ENCODE measurements around the gene COL9A2.
A peak's percentile ranks its signal among the peaks of the same experiment; 100 is the strongest.

COL9A2 gene

DNA sequence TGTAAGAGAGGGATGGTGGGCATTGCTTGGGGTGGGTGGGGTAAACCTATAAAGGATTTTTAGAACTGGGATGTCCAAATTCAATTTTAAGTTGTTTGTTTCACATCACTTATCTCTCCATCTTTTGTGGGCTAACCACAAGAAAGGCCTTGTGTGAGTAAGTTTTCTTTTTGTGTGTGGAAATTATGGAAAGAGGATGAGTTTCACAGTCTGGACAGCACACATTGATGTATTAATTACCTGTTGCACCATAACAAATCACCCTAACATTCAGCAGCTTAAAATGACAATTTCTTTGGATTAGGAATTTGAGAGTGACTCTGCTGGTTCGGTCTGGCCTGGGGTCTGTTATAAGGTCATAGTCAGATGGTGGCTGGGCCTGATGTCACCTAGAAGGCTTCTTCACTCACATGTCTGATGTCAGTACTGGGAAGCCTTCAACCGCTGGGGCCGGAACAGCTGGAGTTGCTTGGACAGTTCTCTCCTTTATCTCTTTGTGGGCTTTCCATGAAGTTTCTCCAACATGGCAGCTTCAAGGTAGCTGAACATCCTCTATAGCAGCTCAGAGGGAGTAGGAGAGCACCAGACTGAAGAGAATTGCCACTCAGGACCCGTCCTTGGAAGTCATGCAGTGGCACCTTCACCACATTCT lies 2.0 kb upstream of the COL9A2 start:
- DNase-seq (ENCODE audit: extremely low read depth in 1 of 2, low read depth in 1 of 2): no peak

DNA sequence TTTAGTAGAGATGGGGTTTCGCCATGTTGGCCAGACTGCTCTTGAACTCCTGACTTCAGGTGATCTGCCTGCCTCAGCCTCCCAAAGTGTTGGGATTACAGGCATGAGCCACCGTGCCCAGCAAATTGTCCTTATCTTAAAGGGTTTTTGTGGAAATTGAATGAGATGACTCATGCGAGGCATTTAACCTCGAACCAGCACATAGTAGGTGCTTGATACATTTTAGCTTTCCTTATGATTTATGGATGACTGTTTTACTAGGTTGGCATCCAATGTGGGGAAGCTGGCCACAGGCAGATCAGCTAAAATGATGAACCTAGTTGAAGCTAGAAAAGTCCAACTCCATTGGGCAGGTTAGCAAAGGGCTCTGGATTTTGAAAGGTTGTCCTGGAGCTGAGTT lies 1.4 kb upstream of the COL9A2 start:
- no peak for DNase-seq (ENCODE audit: extremely low read depth in 1 of 2, low read depth in 1 of 2)

- DNase-seq (ENCODE audit: extremely low read depth in 1 of 2, low read depth in 1 of 2): no peak
Measured at GRCh38 chr1:40317394-40318074, 448 bp upstream of the COL9A2 start.

GRCh38 chr1:40315795-40316594 lies 1.1 kb downstream of the COL9A2 start:
- peak in 1 of 2 donors; percentile 6 for DNase-seq (ENCODE audit: extremely low read depth in 1 of 2, low read depth in 1 of 2)

DNA sequence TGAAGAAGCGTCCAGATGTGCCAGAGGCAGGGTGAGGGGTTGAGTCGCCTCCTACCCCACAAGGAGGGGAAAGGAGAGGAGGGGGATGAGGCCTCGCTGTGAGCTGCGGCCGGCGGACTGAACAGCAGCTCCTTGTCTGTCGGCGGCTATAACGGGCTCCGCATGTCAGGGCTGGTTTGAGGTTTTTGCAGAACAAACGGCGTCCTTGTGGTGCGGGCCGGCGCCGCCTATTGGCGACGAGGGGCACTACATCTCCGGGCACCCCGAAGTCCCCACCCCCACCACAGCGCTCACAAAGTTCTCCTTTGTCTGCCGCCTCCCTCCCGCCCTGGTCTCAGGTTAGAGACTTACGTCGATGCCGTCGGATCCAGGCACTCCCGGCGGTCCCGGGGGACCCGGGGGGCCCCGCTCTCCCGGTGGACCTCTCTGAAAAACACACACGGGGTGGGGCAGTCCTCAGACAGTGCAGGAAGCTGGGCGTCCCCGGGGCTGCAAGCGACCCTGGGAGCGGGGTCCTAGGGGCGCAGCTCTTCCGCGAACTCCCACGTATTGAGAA lies 1.8 kb downstream of the COL9A2 start:
- peak; percentile 63 to 67 for DNase-seq (ENCODE audit: extremely low read depth in 1 of 2, low read depth in 1 of 2)

DNA sequence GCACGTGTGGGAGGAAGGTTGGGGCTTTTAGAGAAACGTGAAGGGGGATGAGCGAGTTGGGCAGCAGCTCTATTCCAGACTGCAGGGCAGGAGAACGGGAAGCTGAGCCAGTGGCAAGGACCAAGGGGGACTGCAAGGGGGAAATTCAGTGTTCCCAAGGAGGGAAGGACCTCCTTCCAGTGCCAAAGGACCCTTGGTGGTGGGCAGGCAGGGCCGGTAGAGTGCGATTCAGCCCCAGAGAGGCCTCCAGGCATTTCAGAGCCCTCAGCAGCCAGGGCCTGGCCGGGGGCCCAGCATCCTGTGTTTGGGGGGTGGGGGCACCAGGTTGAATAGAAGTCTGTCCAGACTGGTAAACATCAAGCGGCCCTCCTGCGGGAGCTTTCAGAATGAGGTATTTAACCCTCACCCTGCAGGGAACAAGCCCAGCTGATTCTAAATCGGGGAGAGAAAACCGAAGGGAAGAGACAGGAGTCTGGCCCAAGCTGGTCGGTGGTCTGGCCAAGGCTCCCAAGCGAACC lies 2.3 kb downstream of the COL9A2 start:
- DNase-seq (ENCODE audit: extremely low read depth in 1 of 2, low read depth in 1 of 2): no peak

DNA sequence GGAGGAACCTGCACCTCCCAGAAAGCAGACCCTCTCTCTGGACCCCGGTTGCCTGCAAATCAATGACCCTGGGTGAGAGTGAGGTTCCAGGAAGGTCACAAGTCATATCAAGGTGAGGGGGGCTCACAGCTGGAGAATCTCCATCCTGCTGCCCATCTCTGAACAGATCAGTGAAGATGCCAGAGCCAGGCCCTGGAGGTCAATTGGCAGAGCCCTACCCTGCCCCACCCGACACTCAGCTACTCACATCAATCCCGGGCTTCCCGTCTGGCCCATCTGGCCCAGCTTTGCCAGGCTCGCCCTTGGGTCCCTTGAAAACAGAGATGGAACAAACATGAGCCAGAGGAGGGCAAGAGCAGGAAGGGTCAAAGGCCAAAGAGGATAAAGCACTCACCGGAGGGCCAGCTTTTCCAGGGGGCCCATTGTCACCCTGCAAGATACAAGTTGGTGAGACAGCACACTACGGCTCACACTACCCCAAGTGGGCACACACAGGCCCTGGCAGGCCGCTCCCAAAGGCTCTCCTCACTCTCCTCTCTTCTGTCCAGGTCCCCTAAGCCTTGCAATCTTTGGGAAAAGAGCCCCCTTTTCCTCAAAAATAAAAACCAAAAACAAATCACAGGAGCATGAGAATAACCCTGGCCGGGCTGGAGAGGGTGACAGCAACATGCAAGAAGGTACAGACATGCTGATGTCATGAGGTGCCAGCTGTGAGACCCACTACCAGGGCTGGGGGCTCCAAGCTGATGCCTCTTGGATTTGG lies 2.9 kb downstream of the COL9A2 start:
- no peak for DNase-seq (ENCODE audit: extremely low read depth in 1 of 2, low read depth in 1 of 2)

DNA sequence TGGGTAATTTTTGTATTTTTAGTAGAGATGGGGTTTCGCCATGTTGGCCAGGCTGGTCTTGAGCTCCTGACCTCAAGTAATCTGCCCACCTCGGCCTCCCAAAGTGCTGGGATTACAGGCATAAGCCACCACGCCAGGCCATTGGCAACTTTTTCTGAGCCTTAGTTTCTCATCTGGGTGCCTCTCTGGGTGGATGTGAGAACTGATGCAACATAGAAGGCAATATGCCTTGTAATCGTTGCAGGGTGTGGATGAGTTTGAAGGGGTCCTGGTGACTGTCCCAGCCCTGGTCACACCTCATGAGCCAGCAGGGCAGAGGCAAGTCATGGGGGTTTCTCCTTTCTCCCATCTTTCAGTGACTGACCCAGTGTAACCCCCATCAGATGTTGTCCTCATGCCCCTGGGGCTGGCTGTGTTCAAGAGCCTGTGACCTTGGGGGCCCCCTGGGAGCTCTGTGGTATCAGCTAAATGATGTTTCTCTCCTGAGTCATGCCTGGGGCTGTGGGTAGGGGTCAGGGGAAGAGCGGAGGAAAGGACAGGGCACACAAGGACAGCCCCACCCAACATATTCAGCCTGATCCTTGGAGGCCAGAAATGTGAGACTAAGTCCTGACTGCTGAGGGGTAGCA lies 3.6 kb downstream of the COL9A2 start:
- no peak for DNase-seq (ENCODE audit: extremely low read depth in 1 of 2, low read depth in 1 of 2)

GRCh38 chr1:40312238-40313205 lies 4.6 kb downstream of the COL9A2 start:
- no peak for DNase-seq (ENCODE audit: extremely low read depth in 1 of 2, low read depth in 1 of 2)

DNA sequence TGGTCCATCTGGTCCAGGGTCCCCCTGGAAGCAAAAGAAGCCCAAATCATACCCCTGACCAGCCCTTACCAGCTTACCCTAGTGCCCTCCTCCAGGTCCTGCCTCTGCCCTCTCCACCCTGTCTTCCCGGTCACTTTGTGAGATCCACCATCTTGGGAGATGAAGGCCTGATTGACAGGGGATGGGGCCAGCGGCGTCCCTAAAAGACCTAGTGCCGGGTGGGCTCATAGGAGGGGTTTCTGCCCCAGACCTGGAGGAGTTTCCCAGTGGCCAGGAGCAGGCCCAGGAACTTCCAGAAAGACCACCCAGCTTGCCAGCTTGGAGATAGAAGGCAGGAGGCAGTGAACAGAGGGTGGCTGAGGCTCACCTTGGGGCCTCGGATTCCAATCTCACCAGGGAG lies 5.4 kb downstream of the COL9A2 start:
- DNase-seq (ENCODE audit: extremely low read depth in 1 of 2, low read depth in 1 of 2): no peak

DNA sequence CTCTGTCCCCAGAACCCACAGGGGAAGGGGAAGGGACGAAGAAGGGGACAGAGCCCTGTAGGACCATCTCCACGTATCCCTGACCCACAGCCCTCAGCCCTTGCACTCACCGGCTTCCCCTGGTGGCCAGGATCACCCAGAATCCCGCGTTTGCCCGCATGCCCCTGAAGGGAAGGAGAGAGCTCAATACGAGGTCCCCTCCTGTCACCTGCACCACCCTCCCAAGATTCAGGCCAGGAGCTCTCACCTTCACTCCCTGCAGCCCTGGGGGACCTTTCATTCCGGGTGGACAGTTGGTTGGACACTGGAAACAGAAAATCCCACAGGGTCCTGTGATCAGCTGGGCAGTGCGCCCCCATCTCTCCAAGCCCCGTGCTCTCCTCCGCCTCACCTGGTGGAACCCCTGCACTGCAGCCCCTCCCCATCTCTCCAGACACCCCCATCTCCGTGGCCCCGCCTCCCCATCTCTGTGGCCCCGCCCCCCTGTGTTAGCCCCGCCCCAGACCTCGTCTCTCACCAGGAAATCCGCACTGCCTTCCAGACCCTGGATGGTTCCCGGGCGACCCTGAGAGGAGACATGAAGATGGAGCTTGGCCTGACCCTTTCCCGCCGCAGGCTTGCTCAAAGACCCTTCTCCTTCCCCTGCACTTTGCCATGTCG lies 6.0 kb downstream of the COL9A2 start:
- no peak for DNase-seq (ENCODE audit: extremely low read depth in 1 of 2, low read depth in 1 of 2)

- no peak for DNase-seq (ENCODE audit: extremely low read depth in 1 of 2, low read depth in 1 of 2)
Measured at GRCh38 chr1:40310129-40310461, 7.0 kb downstream of the COL9A2 start.

- DNase-seq (ENCODE audit: extremely low read depth in 1 of 2, low read depth in 1 of 2): no peak
Measured at GRCh38 chr1:40309374-40310128, 7.5 kb downstream of the COL9A2 start.

GRCh38 chr1:40308036-40308727 lies 8.9 kb downstream of the COL9A2 start:
- no peak for DNase-seq (ENCODE audit: extremely low read depth in 1 of 2, low read depth in 1 of 2)

GRCh38 chr1:40307186-40307585 lies 9.9 kb downstream of the COL9A2 start:
- DNase-seq (ENCODE audit: extremely low read depth in 1 of 2, low read depth in 1 of 2): no peak

DNA sequence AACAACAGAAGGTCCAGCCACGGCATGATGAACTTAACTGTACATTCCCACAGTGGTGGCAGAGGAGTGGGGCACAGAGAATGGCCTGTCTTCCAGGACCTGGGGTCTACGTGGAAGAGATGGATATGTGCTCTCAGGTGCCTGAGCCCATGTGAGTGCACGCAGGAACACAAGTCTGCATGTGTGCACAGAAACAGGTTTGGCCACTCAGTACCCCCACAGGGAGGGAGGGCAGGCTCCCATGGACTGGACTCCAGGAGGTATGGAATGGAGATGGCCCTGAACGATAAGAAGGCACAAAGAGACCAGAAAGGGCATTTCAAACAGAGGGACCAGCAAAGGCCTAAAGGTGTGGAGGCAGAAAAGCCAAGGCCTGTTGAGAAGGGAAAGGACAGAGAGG lies 10.8 kb downstream of the COL9A2 start:
- DNase-seq (ENCODE audit: extremely low read depth in 1 of 2, low read depth in 1 of 2): no peak

DNA sequence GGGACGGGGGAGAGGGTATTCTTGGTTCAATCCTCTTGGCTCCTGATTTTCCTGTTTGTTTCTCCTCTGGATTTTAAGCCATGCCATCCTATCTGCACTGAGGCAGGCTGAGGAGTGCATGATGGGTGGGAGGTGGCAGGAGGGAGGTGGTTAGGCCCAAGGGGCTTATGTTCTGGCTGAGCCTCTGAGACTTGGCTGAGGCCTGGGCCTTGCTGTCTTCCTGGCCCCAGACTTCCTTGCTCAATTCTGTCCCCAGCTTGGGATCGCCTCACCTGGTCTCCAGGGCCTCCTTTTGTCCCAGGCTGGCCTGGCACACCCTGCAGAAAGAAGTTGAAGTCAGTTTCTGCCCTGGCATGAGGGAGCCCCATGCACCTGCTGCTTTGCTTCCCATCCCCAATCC lies 11.2 kb downstream of the COL9A2 start:
- DNase-seq (ENCODE audit: extremely low read depth in 1 of 2, low read depth in 1 of 2): no peak
